ENCODE data around the gene ACP2. TPM values are rescaled to one million over a fixed set of nuclear protein-coding genes. Genes with fewer than 3 reads are reported as not detected.

The ACP2 gene
- total and polyA plus RNA-seq, 10 of the 15 experiments (the other 5 are each of a cell fraction or from before 2014, with no cell fraction given), result 0.98 to 11.7 (median 7.4) TPM

DNA sequence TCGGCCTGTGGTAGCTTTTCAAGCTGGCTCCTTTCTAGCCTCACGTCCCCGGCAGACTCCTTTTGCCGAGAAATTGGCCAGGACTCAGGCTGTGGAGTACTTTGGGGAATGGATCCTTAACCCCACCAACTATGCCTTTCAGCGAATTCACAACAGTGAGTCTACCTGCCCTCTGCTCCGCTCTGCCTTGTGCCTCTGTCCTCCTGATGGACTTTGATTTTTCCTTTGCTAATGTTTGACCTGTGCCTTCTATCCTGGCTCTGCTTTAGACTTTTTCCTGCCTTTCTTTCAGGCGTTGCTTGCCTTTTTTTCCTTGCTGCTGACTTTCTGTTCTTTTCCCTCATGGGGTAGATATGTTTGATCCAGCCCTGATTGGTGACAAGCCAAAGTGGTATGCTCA is 33.8 kb upstream of the ACP2 start (continued):
- no peak for TF ChIP-seq IKZF1 (conservative IDR thresholded peaks at IDR 0.05)
- TF ChIP-seq, protein P1, sequence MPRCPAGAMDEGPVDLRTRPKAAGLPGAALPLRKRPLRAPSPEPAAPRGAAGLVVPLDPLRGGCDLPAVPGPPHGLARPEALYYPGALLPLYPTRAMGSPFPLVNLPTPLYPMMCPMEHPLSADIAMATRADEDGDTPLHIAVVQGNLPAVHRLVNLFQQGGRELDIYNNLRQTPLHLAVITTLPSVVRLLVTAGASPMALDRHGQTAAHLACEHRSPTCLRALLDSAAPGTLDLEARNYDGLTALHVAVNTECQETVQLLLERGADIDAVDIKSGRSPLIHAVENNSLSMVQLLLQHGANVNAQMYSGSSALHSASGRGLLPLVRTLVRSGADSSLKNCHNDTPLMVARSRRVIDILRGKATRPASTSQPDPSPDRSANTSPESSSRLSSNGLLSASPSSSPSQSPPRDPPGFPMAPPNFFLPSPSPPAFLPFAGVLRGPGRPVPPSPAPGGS (IDR thresholded peaks at IDR 0.05; ENCODE audit: borderline replicate concordance, insufficient read depth, low read depth, low read length, poor library complexity, severe bottlenecking), result no peak
- TF ChIP-seq SP1 (IDR thresholded peaks at IDR 0.05; ENCODE audit: low read depth, low read length), result no peak
- no peak for TF ChIP-seq FOXK2 (IDR thresholded peaks at IDR 0.05)
- TF ChIP-seq FOXM1 (IDR thresholded peaks at IDR 0.05; ENCODE audit: low read depth, low read length), result no peak
- TF ChIP-seq, protein P2, sequence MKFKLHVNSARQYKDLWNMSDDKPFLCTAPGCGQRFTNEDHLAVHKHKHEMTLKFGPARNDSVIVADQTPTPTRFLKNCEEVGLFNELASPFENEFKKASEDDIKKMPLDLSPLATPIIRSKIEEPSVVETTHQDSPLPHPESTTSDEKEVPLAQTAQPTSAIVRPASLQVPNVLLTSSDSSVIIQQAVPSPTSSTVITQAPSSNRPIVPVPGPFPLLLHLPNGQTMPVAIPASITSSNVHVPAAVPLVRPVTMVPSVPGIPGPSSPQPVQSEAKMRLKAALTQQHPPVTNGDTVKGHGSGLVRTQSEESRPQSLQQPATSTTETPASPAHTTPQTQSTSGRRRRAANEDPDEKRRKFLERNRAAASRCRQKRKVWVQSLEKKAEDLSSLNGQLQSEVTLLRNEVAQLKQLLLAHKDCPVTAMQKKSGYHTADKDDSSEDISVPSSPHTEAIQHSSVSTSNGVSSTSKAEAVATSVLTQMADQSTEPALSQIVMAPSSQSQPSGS (IDR thresholded peaks at IDR 0.05; ENCODE audit: low read length), result no peak

DNA sequence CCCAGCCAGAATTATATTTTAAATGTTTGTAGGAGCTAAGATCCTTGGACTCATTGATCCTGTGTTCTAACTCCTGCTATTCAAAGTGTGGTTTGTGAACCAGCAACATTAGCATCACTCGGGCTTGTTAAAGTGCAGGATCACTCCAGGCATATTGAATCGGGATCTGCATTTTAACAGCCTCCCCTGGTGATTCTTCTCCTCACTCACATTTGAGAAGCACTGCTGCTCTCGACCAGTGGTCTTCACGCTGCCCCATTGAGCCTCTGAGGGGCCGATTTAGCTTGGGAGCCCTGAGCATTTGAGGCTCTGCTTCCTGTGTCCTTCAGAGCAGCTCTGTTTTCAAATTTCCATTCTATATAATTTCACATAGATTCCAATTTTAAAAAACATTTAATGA is 32.2 kb upstream of the ACP2 start:
- H3K27ac ChIP-seq (ENCODE audit: control insufficient read depth, insufficient read depth), result no peak overlapping the region
- no peak overlapping the region for H2AFZ ChIP-seq (ENCODE audit: control insufficient read depth, low read depth, low read length)
- SMC1A ChIA-PET (ENCODE audit: uncharacterized antibody, unreplicated experiment), result interaction anchor here (1.2 kb wide), 1 partner anchor 20 kb away, joined by 4 read pairs; no protein-coding TSS in a partner anchor
- no peak overlapping the region for H3K4me3 ChIP-seq
- intact Hi-C loops (cut with micrococcal nuclease; ENCODE audit: unreplicated experiment) (no loop called here), in situ Hi-C loops (cut with MboI) (no loop called here)
- no peak for FAIRE-seq
- H3K9me3 ChIP-seq (replicated peaks; ENCODE audit: control insufficient read depth, insufficient read depth, low read length), result no peaks in the 10 kb centered on the region
- POLR2A ChIA-PET, result interaction anchor here (1.0 to 1.5 kb wide), 3 partner anchors 10 to 132 kb away, joined by 3 to 4 read pairs (median 3); no protein-coding TSS in a partner anchor
- 94% methylated on average over 5 of the region's 5 CpGs for WGBS (ENCODE audit: insufficient coverage, insufficient replicate concordance, low lambda C conversion rate, missing lambda C conversion rate)
- RAD21 ChIA-PET (ENCODE audit: unreplicated experiment), result no interaction called here
- no peaks in the 10 kb centered on the region for H3K27me3 ChIP-seq (replicated peaks in 1 of 2; ENCODE audit: control insufficient read depth in 2 of 2, insufficient read depth in 2 of 2, low read length in 1 of 2)
- H3K4me2 ChIP-seq (ENCODE audit: control insufficient read depth, insufficient read depth), result no peak overlapping the region
- no peak for ATAC-seq
- no peak overlapping the region for H3K9ac ChIP-seq (ENCODE audit: control insufficient read depth, insufficient read depth, low read length)
- BruUV-seq (replicated peaks), result no TSS peak
- no peak for DNase-seq (ENCODE audit: low read depth, low spot score)
- H4K20me1 ChIP-seq (ENCODE audit: control insufficient read depth, insufficient read depth), result no peaks in the 10 kb centered on the region
- no peaks in the 10 kb centered on the region for H3K4me1 ChIP-seq (ENCODE audit: control insufficient read depth, insufficient read depth, low read length)
- H3K36me3 ChIP-seq (ENCODE audit: control insufficient read depth in 2 of 2, insufficient read depth in 2 of 2, low read length in 1 of 2), result peaks cover 31 to 47% of the 10 kb centered on the region in 2 experiments
- TF ChIP-seq, protein P1 (IDR thresholded peaks at IDR 0.05; ENCODE audit: borderline replicate concordance, insufficient read depth, low read depth, low read length, poor library complexity, severe bottlenecking), result no peak
- TF ChIP-seq IRF4 (IDR thresholded peaks at IDR 0.05; ENCODE audit: low read depth, low read length) (no peak), CEBPB (IDR thresholded peaks at IDR 0.05; ENCODE audit: borderline replicate concordance in 1 of 2, low read depth in 2 of 2, low read length in 2 of 2) (no peak), ZNF207 (IDR thresholded peaks at IDR 0.05; ENCODE audit: borderline replicate concordance) (no peak)
- no peaks in the 10 kb centered on the region for H3K79me2 ChIP-seq (ENCODE audit: control insufficient read depth, insufficient read depth, low read length)
- CTCF ChIA-PET, result interaction anchor here (0.8 to 1.0 kb wide), 2 partner anchors 12 to 33 kb away, joined by 3 read pairs; partner anchors contain the start of gene ACP2

Data from GM12878 (cell line).